Measurements from ENCODE around the gene C2CD5. TPM values are rescaled to one million over a fixed set of nuclear protein-coding genes. Genes with fewer than 3 reads are reported as not detected.

Gene C2CD5
- total RNA-seq, 1 experiment from 2014 or later, result 44.6 TPM

- no TSS peak for BruUV-seq (replicated peaks)
- no peaks in the 10 kb centered on the region for H3K4me1 ChIP-seq
- no peak overlapping the region for H3K4me3 Mint-ChIP-seq (ENCODE audit: unreplicated experiment)
- H3K9me3 ChIP-seq, result no peaks in the 10 kb centered on the region
- H3K36me3 ChIP-seq (ENCODE audit: control insufficient read depth, insufficient read depth, low read length), result peaks cover 2% of the 10 kb centered on the region
- ChIA-PET POLR2A (no interaction called here), CTCF (no interaction called here)
- H3K9me3 Mint-ChIP-seq (ENCODE audit: unreplicated experiment), result no peaks in the 10 kb centered on the region
- H3K27me3 ChIP-seq (replicated peaks; ENCODE audit: control insufficient read depth, insufficient read depth, low read length), result no peaks in the 10 kb centered on the region
- no peak for DNase-seq
- intact Hi-C loops (cut with micrococcal nuclease; ENCODE audit: unreplicated experiment), result no loop called here
- peaks cover 17% of the 10 kb centered on the region for H3K36me3 Mint-ChIP-seq (ENCODE audit: insufficient read depth, unreplicated experiment)
- H3K4me3 ChIP-seq (ENCODE audit: low read depth, low read length), result no peak overlapping the region
- H3K27ac Mint-ChIP-seq (ENCODE audit: unreplicated experiment), result no peak overlapping the region
- no peaks in the 10 kb centered on the region for H3K27me3 Mint-ChIP-seq (ENCODE audit: insufficient read depth, unreplicated experiment)
- H3K4me1 Mint-ChIP-seq (ENCODE audit: low read depth, unreplicated experiment), result peaks cover 8% of the 10 kb centered on the region
- TF ChIP-seq, protein P1, sequence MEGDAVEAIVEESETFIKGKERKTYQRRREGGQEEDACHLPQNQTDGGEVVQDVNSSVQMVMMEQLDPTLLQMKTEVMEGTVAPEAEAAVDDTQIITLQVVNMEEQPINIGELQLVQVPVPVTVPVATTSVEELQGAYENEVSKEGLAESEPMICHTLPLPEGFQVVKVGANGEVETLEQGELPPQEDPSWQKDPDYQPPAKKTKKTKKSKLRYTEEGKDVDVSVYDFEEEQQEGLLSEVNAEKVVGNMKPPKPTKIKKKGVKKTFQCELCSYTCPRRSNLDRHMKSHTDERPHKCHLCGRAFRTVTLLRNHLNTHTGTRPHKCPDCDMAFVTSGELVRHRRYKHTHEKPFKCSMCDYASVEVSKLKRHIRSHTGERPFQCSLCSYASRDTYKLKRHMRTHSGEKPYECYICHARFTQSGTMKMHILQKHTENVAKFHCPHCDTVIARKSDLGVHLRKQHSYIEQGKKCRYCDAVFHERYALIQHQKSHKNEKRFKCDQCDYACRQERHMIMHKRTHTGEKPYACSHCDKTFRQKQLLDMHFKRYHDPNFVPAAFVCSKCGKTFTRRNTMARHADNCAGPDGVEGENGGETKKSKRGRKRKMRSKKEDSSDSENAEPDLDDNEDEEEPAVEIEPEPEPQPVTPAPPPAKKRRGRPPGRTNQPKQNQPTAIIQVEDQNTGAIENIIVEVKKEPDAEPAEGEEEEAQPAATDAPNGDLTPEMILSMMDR (IDR thresholded peaks at IDR 0.05; ENCODE audit: insufficient read depth in 1 of 2, low read depth in 1 of 2, low read length in 1 of 2, severe bottlenecking in 1 of 2, unreplicated experiment in 1 of 2), result no peak
Measured at GRCh38 chr12:22536971-22537544, 7.3 kb downstream of the C2CD5 start.

GRCh38 chr12:22536346-22536945 lies 7.9 kb downstream of the C2CD5 start:
- Mint-ChIP-seq H3K27me3 (ENCODE audit: insufficient read depth, unreplicated experiment) (no peaks in the 10 kb centered on the region), H3K4me1 (ENCODE audit: low read depth, unreplicated experiment) (peaks cover 3% of the 10 kb centered on the region), H3K36me3 (ENCODE audit: insufficient read depth, unreplicated experiment) (peaks cover 24% of the 10 kb centered on the region), H3K4me3 (ENCODE audit: unreplicated experiment) (no peak overlapping the region), H3K27ac (ENCODE audit: unreplicated experiment) (no peak overlapping the region), H3K9me3 (ENCODE audit: unreplicated experiment) (no peaks in the 10 kb centered on the region)
- DNase-seq, result no peak
- peaks cover 2% of the 10 kb centered on the region for H3K36me3 ChIP-seq (ENCODE audit: control insufficient read depth, insufficient read depth, low read length)
- H3K4me3 ChIP-seq (ENCODE audit: low read depth, low read length), result no peak overlapping the region
- H3K9me3 ChIP-seq, result peaks cover 3% of the 10 kb centered on the region
- no peaks in the 10 kb centered on the region for H3K4me1 ChIP-seq
- POLR2A ChIA-PET, result no interaction called here
- intact Hi-C loops (cut with micrococcal nuclease; ENCODE audit: unreplicated experiment), result no loop called here
- H3K27me3 ChIP-seq (replicated peaks; ENCODE audit: control insufficient read depth, insufficient read depth, low read length), result no peaks in the 10 kb centered on the region
- CTCF ChIA-PET, result no interaction called here
- BruUV-seq (replicated peaks), result no TSS peak
- TF ChIP-seq, protein P1 (IDR thresholded peaks at IDR 0.05; ENCODE audit: insufficient read depth in 1 of 2, low read depth in 1 of 2, low read length in 1 of 2, severe bottlenecking in 1 of 2, unreplicated experiment in 1 of 2), result no peak

DNA sequence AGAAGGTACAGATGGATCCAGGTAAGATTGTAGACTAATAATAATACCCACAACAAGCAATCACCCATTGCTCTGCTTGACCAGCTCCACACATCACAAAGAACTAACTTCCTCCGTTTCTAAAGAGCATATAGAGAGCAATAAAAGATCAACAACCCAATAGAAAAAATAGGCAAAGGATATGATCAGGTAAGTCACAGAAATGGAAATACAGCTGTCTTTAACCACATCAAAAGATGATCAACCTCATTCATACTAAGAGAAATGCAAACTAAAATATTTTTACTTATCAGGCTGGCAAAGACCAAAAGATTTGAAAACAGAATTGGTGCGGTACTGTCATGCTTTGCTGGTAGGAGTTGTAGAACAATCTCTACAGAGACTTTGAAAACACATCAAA lies 8.9 kb downstream of the C2CD5 start:
- no peaks in the 10 kb centered on the region for H3K9me3 Mint-ChIP-seq (ENCODE audit: unreplicated experiment)
- Histone ChIP-seq H3K36me3 (ENCODE audit: control insufficient read depth, insufficient read depth, low read length) (peaks cover 2% of the 10 kb centered on the region), H3K4me1 (no peaks in the 10 kb centered on the region), H3K9me3 (peaks cover 8% of the 10 kb centered on the region), H3K27me3 (replicated peaks; ENCODE audit: control insufficient read depth, insufficient read depth, low read length) (no peaks in the 10 kb centered on the region), H3K4me3 (ENCODE audit: low read depth, low read length) (no peak overlapping the region)
- H3K27me3 Mint-ChIP-seq (ENCODE audit: insufficient read depth, unreplicated experiment), result no peaks in the 10 kb centered on the region
- ChIA-PET POLR2A (no interaction called here), CTCF (no interaction called here)
- H3K4me1 Mint-ChIP-seq (ENCODE audit: low read depth, unreplicated experiment), result no peaks in the 10 kb centered on the region
- intact Hi-C loops (cut with micrococcal nuclease; ENCODE audit: unreplicated experiment), result no loop called here
- DNase-seq, result no peak
- no TSS peak for BruUV-seq (replicated peaks)
- no peak overlapping the region for H3K4me3 Mint-ChIP-seq (ENCODE audit: unreplicated experiment)
- no peak overlapping the region for H3K27ac Mint-ChIP-seq (ENCODE audit: unreplicated experiment)
- TF ChIP-seq, protein P1 (IDR thresholded peaks at IDR 0.05; ENCODE audit: insufficient read depth in 1 of 2, low read depth in 1 of 2, low read length in 1 of 2, severe bottlenecking in 1 of 2, unreplicated experiment in 1 of 2), result no peak
- peaks cover 26% of the 10 kb centered on the region for H3K36me3 Mint-ChIP-seq (ENCODE audit: insufficient read depth, unreplicated experiment)
